ENCODE results near the gene MGMT. TPM values are rescaled to one million over a fixed set of nuclear protein-coding genes. Genes with fewer than 3 reads are reported as not detected.

MGMT gene
- total RNA-seq, 4 donors from 2014 or later = 10.9 to 37.7 (median 16.0) TPM

DNA sequence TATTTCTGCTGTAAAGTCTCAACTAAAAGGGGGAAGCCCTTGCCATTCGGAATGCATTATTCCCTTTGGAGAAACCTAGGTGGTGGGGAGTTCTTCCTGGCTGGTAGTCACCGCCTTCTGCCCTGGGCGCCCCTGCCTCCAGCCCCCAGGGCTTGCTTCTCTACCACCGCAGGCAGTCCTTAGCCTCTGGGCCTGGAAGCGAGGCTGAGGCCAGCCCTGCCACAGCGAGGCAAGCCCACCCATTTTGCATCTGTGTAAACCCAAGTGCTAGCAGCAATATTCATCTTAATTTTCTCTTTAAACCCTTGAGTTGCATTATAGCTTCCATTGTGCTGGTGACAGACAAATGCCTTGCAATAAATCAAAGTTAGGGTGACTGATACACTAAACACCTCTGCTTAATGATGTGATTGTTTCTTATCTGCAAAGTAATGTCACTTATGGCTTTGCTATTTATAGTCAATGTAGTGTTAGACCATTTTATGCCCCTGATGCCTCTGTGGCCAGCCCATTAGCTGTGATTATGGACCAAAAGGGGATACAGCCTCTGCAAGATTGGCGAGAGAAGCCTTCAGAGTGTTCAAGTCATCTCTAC is 26.2 kb upstream of the MGMT start:
- intact Hi-C loops (cut with DNase I; ENCODE audit: low total_unique reads) = no loop called here
- Histone ChIP-seq H3K27ac (no peak overlapping the region), H3K9me3 (no peaks in the 10 kb centered on the region), H3K4me3 (no peak overlapping the region), H3K36me3 (no peaks in the 10 kb centered on the region), H3K27me3 (no peaks in the 10 kb centered on the region), H3K4me1 (no peaks in the 10 kb centered on the region)
- no peak for TF ChIP-seq POLR2A (IDR thresholded peaks at IDR 0.05)
- TF ChIP-seq, protein P1, sequence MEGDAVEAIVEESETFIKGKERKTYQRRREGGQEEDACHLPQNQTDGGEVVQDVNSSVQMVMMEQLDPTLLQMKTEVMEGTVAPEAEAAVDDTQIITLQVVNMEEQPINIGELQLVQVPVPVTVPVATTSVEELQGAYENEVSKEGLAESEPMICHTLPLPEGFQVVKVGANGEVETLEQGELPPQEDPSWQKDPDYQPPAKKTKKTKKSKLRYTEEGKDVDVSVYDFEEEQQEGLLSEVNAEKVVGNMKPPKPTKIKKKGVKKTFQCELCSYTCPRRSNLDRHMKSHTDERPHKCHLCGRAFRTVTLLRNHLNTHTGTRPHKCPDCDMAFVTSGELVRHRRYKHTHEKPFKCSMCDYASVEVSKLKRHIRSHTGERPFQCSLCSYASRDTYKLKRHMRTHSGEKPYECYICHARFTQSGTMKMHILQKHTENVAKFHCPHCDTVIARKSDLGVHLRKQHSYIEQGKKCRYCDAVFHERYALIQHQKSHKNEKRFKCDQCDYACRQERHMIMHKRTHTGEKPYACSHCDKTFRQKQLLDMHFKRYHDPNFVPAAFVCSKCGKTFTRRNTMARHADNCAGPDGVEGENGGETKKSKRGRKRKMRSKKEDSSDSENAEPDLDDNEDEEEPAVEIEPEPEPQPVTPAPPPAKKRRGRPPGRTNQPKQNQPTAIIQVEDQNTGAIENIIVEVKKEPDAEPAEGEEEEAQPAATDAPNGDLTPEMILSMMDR (IDR thresholded peaks at IDR 0.05) = no peak
- DNase-seq = no peak

DNA sequence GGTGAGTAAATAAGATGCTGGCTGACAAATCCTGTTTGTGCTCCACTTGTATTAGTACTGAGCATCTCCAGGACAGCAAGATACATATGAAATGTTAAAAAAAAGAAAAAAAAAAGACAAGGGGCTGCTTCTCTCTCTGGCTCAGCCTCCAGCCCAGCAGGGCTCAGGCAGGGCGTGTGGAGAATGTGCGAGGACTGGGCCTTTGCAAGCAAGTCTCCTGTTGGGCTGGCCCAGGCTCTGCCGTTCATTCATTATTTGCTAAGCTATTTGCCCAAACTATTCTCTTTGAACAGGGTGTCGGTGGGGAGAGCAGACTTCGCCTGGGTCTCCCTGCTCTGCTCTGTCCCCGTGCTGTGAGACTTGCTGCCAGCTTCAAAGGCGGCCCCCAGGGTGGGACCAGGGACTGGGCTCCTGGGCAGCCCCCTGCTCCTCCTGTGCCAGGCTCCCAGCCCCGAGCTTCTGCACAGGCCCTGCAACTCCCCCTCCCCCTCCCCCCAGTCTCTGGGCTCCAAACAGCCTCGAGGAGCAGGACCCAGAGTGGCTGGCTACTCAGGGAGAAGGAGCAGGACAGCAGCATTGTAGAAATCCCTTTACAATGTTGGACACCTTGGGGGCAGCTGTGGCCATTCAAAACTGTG is 25.6 kb upstream of the MGMT start:
- Histone ChIP-seq H3K36me3 (no peaks in the 10 kb centered on the region), H3K9me3 (no peaks in the 10 kb centered on the region), H3K27me3 (no peaks in the 10 kb centered on the region), H3K4me1 (no peaks in the 10 kb centered on the region), H3K4me3 (no peak overlapping the region), H3K27ac (no peak overlapping the region)
- intact Hi-C loops (cut with DNase I; ENCODE audit: low total_unique reads) = no loop called here
- no peak for DNase-seq
- TF ChIP-seq POLR2A (IDR thresholded peaks at IDR 0.05) = no peak
- TF ChIP-seq, protein P1 (IDR thresholded peaks at IDR 0.05) = no peak

DNA sequence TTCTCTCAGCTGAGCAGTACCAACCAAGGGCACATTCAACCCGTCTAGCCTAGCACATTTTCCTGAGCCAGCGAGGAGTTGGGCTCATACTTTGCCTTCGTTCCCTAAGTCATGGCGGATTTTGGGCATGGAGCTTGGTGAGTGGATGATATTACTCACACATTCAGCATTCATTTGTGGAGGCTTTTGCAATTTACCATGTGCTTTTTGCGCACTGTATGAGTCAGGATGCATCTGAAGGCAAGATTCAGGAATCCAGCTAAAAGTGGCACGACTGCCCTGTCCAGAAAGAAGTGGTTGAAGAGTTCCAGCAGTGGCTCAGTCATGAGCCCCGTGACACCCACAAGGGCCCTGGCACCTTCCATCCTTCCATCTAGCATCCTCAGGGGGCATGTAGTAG is 24.2 kb upstream of the MGMT start:
- H3K4me1 ChIP-seq = no peaks in the 10 kb centered on the region
- no peak overlapping the region for H3K27ac ChIP-seq
- TF ChIP-seq, protein P1 (IDR thresholded peaks at IDR 0.05) = no peak
- TF ChIP-seq POLR2A (IDR thresholded peaks at IDR 0.05) = no peak
- no peak for DNase-seq
- H3K4me3 ChIP-seq = no peak overlapping the region
- no peaks in the 10 kb centered on the region for H3K36me3 ChIP-seq
- H3K9me3 ChIP-seq = no peaks in the 10 kb centered on the region
- intact Hi-C loops (cut with DNase I; ENCODE audit: low total_unique reads) = no loop called here
- H3K27me3 ChIP-seq = no peaks in the 10 kb centered on the region

DNA sequence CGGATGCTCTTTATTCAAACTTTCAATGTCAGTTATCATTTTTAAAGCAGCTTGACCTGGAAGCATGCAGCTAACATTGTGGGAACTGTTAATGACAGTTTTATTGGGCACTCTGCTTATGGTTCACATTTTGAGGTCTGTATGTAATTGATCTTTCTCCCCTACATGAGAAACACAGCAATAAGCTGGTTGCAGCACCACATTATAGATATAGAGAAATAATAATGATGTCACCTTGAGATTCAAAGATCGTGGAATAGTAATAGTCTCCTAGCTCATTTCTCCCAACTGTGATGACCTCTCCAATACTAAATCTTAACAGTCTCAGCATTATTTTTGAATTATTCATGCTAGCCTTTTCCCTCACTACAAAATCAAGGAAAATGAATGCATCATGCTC is 22.7 kb upstream of the MGMT start:
- Histone ChIP-seq H3K4me1 (no peaks in the 10 kb centered on the region), H3K27me3 (no peaks in the 10 kb centered on the region), H3K9me3 (no peaks in the 10 kb centered on the region), H3K4me3 (no peak overlapping the region), H3K27ac (no peak overlapping the region), H3K36me3 (no peaks in the 10 kb centered on the region)
- DNase-seq = no peak
- intact Hi-C loops (cut with DNase I; ENCODE audit: low total_unique reads) = no loop called here
- no peak for TF ChIP-seq POLR2A (IDR thresholded peaks at IDR 0.05)
- TF ChIP-seq, protein P1 (IDR thresholded peaks at IDR 0.05) = no peak

DNA sequence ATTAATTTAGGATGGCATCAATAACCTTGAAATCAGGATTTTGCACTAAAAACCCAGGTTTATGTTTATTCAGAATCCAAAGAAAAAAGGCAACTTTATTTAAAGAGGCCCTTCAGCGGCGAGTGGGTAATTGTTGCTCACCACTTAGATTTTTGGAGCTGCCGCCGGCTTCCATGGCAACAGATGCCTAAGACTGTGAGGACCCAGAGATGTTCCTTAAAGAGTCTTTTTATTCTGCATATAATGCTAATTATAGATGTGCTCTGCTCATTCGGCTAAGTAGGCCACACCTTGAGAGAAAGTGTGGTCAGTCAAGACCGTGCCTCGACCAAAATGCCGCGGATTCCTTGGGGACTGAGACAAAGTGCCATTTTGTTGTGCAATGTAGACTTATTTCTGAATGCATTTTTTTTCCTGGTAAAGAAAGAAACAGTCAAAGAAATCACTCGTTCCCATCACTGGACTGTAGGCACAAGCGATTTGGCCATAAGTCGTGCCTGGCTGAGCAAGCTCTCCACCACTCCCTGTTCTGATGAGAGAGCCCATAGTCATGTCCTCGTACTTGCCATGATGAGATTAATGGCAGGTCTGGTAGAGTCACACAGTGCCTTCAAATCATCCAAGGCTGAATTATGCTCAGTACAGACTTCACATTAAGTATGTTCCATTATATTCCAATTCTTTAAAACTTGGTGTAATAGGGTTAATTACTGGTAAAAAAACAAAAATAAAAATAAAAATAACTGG is 21.4 kb upstream of the MGMT start:
- TF ChIP-seq, protein P1 (IDR thresholded peaks at IDR 0.05) = no peak
- TF ChIP-seq POLR2A (IDR thresholded peaks at IDR 0.05) = no peak
- no peak overlapping the region for H3K27ac ChIP-seq
- no peak overlapping the region for H3K4me3 ChIP-seq
- intact Hi-C loops (cut with DNase I; ENCODE audit: low total_unique reads) = no loop called here
- no peaks in the 10 kb centered on the region for H3K36me3 ChIP-seq
- DNase-seq = no peak
- H3K4me1 ChIP-seq = no peaks in the 10 kb centered on the region
- H3K9me3 ChIP-seq = no peaks in the 10 kb centered on the region
- H3K27me3 ChIP-seq = no peaks in the 10 kb centered on the region
